Gastroesophageal sphincter (tissue), 4 donors: Measurements from ENCODE around the gene CARS2. TPM values are rescaled to one million over a fixed set of nuclear protein-coding genes. Genes with fewer than 3 reads are reported as not detected.

Source experiments
- ATAC-seq: fragments of 150-250 bp; one replicate; pipeline ENCODE4 v1.9.1; 2016; ENCODE audit warnings: mild to moderate bottlenecking, moderate library complexity
- H3K27ac ChIP-seq, 4 donors: fragments of 200-600 bp; sonication (generic) in 3 of 4; 1 replicate in 3 of 4; 2 replicates in 1 of 4; pipeline ENCODE4 v1.5.1; 2016 to 2019
- H3K27me3 ChIP-seq: fragments of 200-600 bp; sonication (generic); one replicate; pipeline ENCODE4 v1.5.1; 2019
- H3K36me3 ChIP-seq, 2 donors: fragments of 200-600 bp; sonication (generic); one replicate each; pipeline ENCODE4 v1.5.1; 2019; ENCODE audit warnings: control low read depth in 1 of 2
- H3K4me1 ChIP-seq, 3 donors: fragments of 200-600 bp; sonication (generic); 1 replicate in 2 of 3; 2 replicates in 1 of 3; pipeline ENCODE4 v1.5.1; 2016 to 2019; ENCODE audit warnings: control low read depth in 2 of 3
- H3K4me3 ChIP-seq, 2 donors: fragments of 200-600 bp; sonication (generic); one replicate each; pipeline ENCODE4 v1.5.1; 2019; ENCODE audit warnings: mild to moderate bottlenecking in 1 of 2, moderate library complexity in 1 of 2
- H3K9me3 ChIP-seq, 3 donors: fragments of 200-600 bp; sonication (generic); one replicate each; pipeline ENCODE4 v1.5.1; 2017 to 2019; ENCODE audit warnings: control low read depth in 2 of 3
- EP300 ChIP-seq: sonication (generic); formaldehyde crosslinking; IDR thresholded peaks from one replicate; pipeline ENCODE4 v1.6.1; 2017; ENCODE audit warnings: antibody characterized with exemption, mild to moderate bottlenecking
- POLR2A ChIP-seq, 2 donors: fragments of 450-650 bp; IDR thresholded peaks; one replicate each; pipeline ENCODE4 v1.6.1; 2017; ENCODE audit warnings: antibody characterized with exemption in 2 of 2, mild to moderate bottlenecking in 2 of 2, moderate library complexity in 1 of 2
- POLR2AphosphoS5 ChIP-seq: sonication (generic); formaldehyde crosslinking; IDR thresholded peaks from one replicate; pipeline ENCODE4 v1.6.1; 2017; ENCODE audit warnings: antibody characterized with exemption
- WGBS, 2 donors: methylation state at CpG; one replicate each; pipeline ENCODE4 v1.1.5; 2018; ENCODE audit warnings: low coverage in 1 of 2; 5-methylcytosine and 5-hydroxymethylcytosine counted together
- total RNA-seq, 4 donors: library from RNA; depleted of rRNA; stranded (reverse); fragments of >200 nt; gene quantifications; one replicate each; pipeline ENCODE4 v1.1.0, GENCODE V29; 2016
- TF ChIP-seq, protein P1 (sequence below), 4 experiments: fragments of 200-600 bp in 2 of 4; fragments of 450-650 bp in 2 of 4; sonication (generic) in 1 of 4; IDR thresholded peaks; one replicate each; pipeline ENCODE4 v1.5.1; 2017 to 2019; ENCODE audit warnings: antibody characterized with exemption in 4 of 4, mild to moderate bottlenecking in 2 of 4, moderate library complexity in 2 of 4

Gene CARS2
- total RNA-seq, 4 donors from 2014 or later, result 36.6 to 69.1 (median 53.8) TPM

DNA sequence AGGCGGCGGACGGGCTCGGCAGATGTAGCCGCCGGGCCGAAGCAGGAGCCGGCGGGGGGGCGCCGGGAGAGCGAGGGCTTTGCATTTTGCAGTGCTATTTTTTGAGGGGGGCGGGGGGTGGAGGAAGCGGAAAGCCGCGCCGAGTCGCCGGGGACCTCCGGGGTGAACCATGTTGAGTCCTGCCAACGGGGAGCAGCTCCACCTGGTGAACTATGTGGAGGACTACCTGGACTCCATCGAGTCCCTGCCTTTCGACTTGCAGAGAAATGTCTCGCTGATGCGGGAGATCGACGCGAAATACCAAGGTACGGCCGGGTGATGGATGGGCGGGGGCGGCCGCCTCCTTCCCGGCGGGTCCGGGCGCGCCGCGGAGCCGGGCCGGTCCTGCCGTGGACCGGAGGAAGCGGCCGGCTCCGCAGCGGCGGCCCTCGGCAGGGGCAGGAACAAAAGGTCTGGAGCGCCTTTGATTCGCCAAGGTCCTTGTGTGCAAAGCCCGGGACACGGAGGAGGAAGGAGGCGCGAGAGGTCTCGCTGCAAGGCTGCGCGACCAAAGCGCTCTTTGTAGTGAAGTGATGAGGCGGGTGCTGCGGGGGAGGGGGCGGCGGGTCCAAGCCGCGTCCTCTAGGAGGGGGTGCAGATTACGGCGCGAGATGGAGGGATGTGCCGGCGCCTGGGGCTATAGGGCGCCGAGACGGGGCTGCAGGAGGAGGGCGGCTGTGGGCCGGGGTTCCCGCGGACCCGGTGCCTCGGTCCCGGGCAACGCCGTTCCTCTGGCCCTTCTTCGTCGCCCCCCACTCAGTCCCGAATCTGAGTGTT lies 8.3 kb upstream of the CARS2 start:
- Histone ChIP-seq H3K27ac (peak overlapping the region; percentile 87 to 100 (median 100)), H3K9me3 (no peaks in the 10 kb centered on the region), H3K36me3 (peaks cover 0 to 3% of the 10 kb centered on the region in 2 donors), H3K27me3 (no peaks in the 10 kb centered on the region), H3K4me3 (peak overlapping the region; percentile 85 to 91), H3K4me1 (peaks cover 2 to 42% (median 21%) of the 10 kb centered on the region in 3 donors)
- WGBS, 2 donors, result 0 to 10% methylated on average over 6 of the region's 86 CpGs
- TF ChIP-seq EP300 (no peak), POLR2A (IDR thresholded peaks at IDR 0.05) (no peak), POLR2AphosphoS5 (no peak)
- TF ChIP-seq, protein P1, sequence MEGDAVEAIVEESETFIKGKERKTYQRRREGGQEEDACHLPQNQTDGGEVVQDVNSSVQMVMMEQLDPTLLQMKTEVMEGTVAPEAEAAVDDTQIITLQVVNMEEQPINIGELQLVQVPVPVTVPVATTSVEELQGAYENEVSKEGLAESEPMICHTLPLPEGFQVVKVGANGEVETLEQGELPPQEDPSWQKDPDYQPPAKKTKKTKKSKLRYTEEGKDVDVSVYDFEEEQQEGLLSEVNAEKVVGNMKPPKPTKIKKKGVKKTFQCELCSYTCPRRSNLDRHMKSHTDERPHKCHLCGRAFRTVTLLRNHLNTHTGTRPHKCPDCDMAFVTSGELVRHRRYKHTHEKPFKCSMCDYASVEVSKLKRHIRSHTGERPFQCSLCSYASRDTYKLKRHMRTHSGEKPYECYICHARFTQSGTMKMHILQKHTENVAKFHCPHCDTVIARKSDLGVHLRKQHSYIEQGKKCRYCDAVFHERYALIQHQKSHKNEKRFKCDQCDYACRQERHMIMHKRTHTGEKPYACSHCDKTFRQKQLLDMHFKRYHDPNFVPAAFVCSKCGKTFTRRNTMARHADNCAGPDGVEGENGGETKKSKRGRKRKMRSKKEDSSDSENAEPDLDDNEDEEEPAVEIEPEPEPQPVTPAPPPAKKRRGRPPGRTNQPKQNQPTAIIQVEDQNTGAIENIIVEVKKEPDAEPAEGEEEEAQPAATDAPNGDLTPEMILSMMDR (IDR thresholded peaks at IDR 0.05), result no peak
- ATAC-seq, result no peak

DNA sequence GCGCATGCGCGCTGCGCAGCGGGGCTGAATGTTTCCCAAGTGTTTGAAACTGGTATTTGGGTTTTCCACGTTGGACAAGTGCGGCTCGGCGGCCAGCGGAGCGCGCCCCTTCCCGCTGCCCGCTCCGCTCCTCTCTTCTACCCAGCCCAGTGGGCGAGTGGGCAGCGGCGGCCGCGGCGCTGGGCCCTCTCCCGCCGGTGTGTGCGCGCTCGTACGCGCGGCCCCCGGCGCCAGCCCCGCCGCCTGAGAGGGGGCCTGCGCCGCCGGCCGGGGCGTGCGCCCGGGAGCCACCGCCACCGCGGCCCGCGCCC lies 7.7 kb upstream of the CARS2 start, which contains the start of gene ING1:
Gene ING1, plus strand, starts transcription at position 59 of the 311 bp plus-strand sequence. CDS start 450 bp downstream, outside the sequence.
- TF ChIP-seq POLR2A (IDR thresholded peaks at IDR 0.05), result no peak
- no peak for TF ChIP-seq EP300
- TF ChIP-seq, protein P1 (IDR thresholded peaks at IDR 0.05), result no peak
- no peak for TF ChIP-seq POLR2AphosphoS5
- no peaks in the 10 kb centered on the region for H3K27me3 ChIP-seq
- ATAC-seq, result no peak
- H3K9me3 ChIP-seq, result no peaks in the 10 kb centered on the region
- WGBS, 2 donors, result 0% methylated on average over 8 of the region's 45 CpGs; no CpG with 5 or more reads in 1 of the 2 donors
- H3K4me3 ChIP-seq, result peak within 1 kb of the TSS; percentile 85 to 91
- H3K36me3 ChIP-seq, result no peaks in the 10 kb centered on the region
- H3K4me1 ChIP-seq, result peaks cover 2 to 38% (median 21%) of the 10 kb centered on the region in 3 donors
- H3K27ac ChIP-seq, result peak within 1 kb of the TSS; percentile 87 to 100 (median 100)

DNA sequence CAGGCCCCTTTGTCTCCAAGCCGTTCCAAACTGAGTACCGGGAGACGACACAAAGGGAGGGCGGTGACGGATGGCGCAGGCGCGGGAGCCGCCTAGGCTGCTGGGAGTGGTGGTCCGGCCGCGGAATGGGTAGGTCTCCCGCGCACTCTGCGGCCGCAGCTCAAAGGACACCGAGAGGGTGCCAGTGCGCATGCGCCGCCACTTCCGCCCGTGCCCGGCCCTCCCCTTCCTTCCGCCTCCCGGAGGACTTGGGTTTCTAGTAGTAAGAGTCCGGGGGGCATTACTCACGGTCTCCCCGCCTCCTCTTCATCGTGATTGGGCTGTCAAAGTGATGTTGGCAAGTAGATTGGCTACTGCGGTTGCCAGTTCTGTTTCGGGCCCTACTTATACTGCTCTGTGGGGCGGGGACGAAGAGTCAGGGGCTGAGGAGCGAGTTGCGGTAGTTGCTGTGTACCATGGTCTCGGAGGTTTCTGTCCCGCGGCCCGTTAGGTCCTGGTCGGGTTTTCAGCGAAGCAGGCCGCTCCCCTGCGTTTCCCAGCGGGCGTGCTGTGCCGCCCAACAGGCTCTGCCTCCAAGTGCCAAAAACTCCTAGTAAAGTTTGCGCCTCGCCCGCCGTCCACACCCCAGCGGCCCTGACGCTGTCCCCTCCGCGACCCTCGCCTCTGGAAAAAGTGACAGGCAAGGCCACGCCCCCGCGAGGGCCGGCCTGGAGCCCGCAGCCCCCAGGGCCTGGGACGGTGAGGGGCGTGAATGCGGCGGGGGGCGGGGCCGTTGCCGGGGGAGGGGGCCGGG lies 7.1 kb upstream of the CARS2 start:
- peak; percentile 76 for ATAC-seq
- Histone ChIP-seq H3K4me1 (peaks cover under 1 to 32% (median 17%) of the 10 kb centered on the region in 3 donors), H3K4me3 (peak overlapping the region; percentile 85 to 91), H3K9me3 (no peaks in the 10 kb centered on the region), H3K27me3 (no peaks in the 10 kb centered on the region), H3K36me3 (no peaks in the 10 kb centered on the region), H3K27ac (peak overlapping the region; percentile 87 to 100 (median 100))
- WGBS, 2 donors, result 3% methylated on average over 6 of the region's 68 CpGs; no CpG with 5 or more reads in 1 of the 2 donors
- TF ChIP-seq POLR2A (IDR thresholded peaks at IDR 0.05), result peak; percentile 99
- peak; percentile 100 for TF ChIP-seq POLR2AphosphoS5
- TF ChIP-seq, protein P1 (IDR thresholded peaks at IDR 0.05), result peak in 1 of 4 experiments; percentile 2
- TF ChIP-seq EP300, result no peak

DNA sequence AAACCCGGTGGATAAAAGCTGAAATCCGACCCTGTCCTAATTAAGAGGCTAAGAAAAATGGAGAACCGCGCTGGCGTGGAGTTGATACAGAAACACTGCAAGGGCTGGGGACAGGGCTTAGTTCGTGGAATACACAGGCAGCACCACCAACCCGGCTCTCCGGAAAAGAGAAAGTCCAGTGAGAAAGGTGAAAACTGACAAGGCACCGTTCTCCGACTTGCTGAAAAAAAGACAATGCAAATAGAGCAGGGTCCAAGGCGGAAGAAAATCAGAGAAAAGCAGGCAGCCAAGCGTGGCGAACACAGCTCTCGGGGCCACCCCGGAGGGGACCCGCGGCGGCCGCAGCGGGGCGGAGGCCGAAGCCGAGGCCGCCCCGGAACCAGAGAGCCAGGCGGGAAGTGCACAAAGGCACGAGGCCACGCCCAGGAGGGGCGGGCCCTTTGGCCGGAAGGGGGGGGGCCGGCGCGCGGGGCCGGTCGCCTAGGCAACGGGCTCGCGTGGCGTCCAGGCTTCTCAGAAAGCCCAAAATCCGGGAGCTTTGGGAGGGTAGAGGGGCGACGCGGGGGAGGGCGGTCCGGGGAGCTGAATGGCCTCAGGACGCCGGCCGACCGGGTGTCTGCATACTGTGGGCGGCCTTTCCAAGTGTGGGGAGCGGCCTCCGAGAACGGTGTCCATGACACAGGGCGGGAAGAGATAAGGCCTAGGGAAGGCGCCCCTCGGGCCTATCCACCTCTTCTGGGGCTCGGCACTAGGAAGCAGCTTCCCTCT lies 6.3 kb upstream of the CARS2 start:
- H3K9me3 ChIP-seq, result no peaks in the 10 kb centered on the region
- H3K27me3 ChIP-seq, result no peaks in the 10 kb centered on the region
- ATAC-seq, result peak; percentile 52
- H3K27ac ChIP-seq, result peak overlapping the region; percentile 82 to 100 (median 100)
- H3K4me1 ChIP-seq, result peaks cover 0 to 27% (median 10%) of the 10 kb centered on the region in 3 donors
- WGBS, 2 donors, result 0% methylated on average over 26 to 33 of the region's 58 CpGs
- no peaks in the 10 kb centered on the region for H3K36me3 ChIP-seq
- TF ChIP-seq POLR2A (IDR thresholded peaks at IDR 0.05), result peak; percentile 82 to 92
- TF ChIP-seq EP300, result no peak
- TF ChIP-seq POLR2AphosphoS5, result peak; percentile 91
- TF ChIP-seq, protein P1 (IDR thresholded peaks at IDR 0.05), result peak in 2 of 4 experiments; percentile 16 to 20
- peak overlapping the region; percentile 44 to 91 for H3K4me3 ChIP-seq
